Uterus (tissue), 4 donors: ENCODE data around the gene RABAC1. TPM values are rescaled to one million over a fixed set of nuclear protein-coding genes. Genes with fewer than 3 reads are reported as not detected.
"Not testable (repeated sequence)": the region's sequence is repeated elsewhere in the genome, so short reads cannot be mapped to it uniquely, and the experiment has no call there.

ENCODE experiments used
- DNase-seq, 2 donors: peaks; one replicate each; pipeline ENCODE4 v3.0.0-alpha.2; 2019 to 2020
- H3K27ac ChIP-seq, 2 donors: fragments of 200-600 bp; sonication (generic); 1 replicate in 1 of 2; 2 replicates in 1 of 2; pipeline ENCODE4 v1.5.1; 2016 to 2018
- H3K27me3 ChIP-seq, 2 donors: fragments of 200-600 bp; sonication (generic); one replicate each; pipeline ENCODE4 v1.5.1; 2018 to 2019; ENCODE audit warnings: control low read depth in 1 of 2
- H3K36me3 ChIP-seq, 2 donors: fragments of 200-600 bp; sonication (generic); one replicate each; pipeline ENCODE4 v1.5.1; 2019; ENCODE audit warnings: control low read depth in 1 of 2
- H3K4me1 ChIP-seq, 2 donors: fragments of 200-600 bp; sonication (generic); one replicate each; pipeline ENCODE4 v1.5.1; 2018 to 2019; ENCODE audit warnings: control low read depth in 1 of 2
- H3K4me3 ChIP-seq, 2 donors: fragments of 200-600 bp; sonication (generic); 1 replicate in 1 of 2; 2 replicates in 1 of 2; pipeline ENCODE4 v1.5.1; 2018 to 2019; ENCODE audit warnings: mild to moderate bottlenecking in 1 of 2
- H3K9me3 ChIP-seq, 2 donors: fragments of 200-600 bp; sonication (generic); one replicate each; pipeline ENCODE4 v1.5.1; 2019; ENCODE audit warnings: control low read depth in 1 of 2
- CTCF ChIP-seq, 4 experiments: fragments of 200-600 bp in 2 of 4; fragments of 450-650 bp in 2 of 4; sonication (generic) in 2 of 4; IDR thresholded peaks; one replicate each; pipeline ENCODE4 v1.5.1; 2016 to 2019; ENCODE audit warnings: antibody characterized with exemption in 4 of 4, mild to moderate bottlenecking in 2 of 4, moderate library complexity in 1 of 4
- POLR2A ChIP-seq, 2 donors: fragments of 450-650 bp; IDR thresholded peaks; one replicate each; pipeline ENCODE4 v1.6.1; 2016; ENCODE audit warnings: antibody characterized with exemption in 2 of 2, mild to moderate bottlenecking in 1 of 2, moderate library complexity in 1 of 2
- intact Hi-C: fragments of 100-400 bp; cut with DNase I; formaldehyde crosslinking; loops from one replicate; pipeline ENCODE4 v1.15.1; 2023; ENCODE audit warnings: low total_unique reads
- total RNA-seq, 4 donors: library from RNA; depleted of rRNA in 3 of 4; stranded (reverse); fragments of >200 nt in 3 of 4; gene quantifications; one replicate each; pipeline versions ENCODE4 v1.1.0 to v1.2.4, GENCODE V29; 2014 to 2023
- donor health status: DM: yes; HTN: yes; CAD: no.

The RABAC1 gene
- total RNA-seq, 4 donors from 2014 or later, result 83.0 to 223 (median 178) TPM

DNA sequence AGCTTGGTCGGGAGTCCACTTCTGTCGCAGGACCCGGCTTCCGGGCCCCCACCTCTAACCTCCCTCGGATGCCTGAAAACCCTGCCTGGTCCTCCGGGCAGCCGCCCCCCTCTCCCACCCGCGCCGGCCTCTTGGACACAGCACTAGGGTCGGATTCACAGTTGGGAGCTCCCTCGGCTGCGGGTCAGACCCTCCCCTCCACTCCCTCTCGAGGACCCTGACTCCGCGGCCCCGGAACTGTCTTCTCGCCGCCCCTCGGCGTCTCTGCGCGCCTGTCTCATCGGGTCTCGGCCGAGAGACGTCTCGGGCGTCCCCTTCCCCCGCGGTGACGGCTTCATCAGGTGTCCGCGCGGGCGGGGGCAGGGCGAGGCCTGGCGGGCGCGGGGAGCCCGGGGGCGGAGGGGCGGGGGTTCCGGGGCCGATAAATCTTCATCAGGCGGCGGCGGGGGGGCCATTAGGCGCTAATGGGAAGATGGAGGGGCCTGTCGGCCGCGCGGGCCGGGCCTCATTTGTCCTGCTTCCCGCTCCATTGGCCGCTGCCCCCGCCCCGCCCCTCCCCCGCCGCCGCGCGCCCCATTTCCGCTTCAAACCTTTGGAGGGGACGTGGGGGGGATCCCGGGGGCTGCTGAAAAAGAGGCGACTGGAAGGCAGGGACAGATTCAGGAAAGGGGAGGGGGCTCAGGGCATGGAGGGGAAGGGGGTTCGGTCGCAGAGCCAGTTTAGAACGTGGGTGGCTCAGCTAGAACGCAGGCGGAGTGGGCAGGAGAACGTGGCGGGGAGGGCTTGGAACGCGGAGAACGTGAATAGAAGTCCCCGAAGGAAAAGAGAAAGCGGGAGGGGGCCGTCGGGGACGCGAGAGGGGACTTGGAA, 19.0 kb downstream of the RABAC1 start:
- Histone ChIP-seq H3K27ac (no peak overlapping the region), H3K27me3 (peaks cover 6 to 24% of the 10 kb centered on the region in 2 donors), H3K36me3 (no peaks in the 10 kb centered on the region), H3K9me3 (no peaks in the 10 kb centered on the region), H3K4me1 (peaks cover 0 to 13% of the 10 kb centered on the region in 2 donors), H3K4me3 (peak overlapping the region; percentile 24 to 35)
- intact Hi-C loops, result no loop called here
- no peak for TF ChIP-seq POLR2A (IDR thresholded peaks at IDR 0.05)
- TF ChIP-seq CTCF (IDR thresholded peaks at IDR 0.05), result no peak
- DNase-seq, result no peak

DNA sequence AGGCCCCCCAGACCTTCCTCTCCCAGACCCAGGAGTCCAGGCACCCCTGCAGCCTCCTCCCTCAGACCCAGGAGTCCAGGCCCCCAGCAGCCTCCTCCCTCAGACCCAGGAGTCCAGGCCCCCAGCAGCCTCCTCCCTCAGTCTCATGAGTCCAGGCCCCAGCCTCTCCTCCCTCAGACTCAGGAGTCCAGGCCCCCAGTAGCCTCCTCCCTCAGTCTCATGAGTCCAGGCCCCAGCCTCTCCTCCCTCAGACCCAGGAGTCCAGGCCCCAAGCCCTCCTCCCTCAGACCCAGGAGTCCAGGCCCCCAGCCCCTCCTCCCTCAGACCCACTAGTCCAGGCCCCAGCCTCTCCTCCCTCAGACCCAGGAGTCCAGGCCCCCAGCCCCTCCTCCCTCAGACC, 19.9 kb downstream of the RABAC1 start:
- H3K4me3 ChIP-seq, H3K36me3 ChIP-seq, H3K9me3 ChIP-seq, H3K27ac ChIP-seq, intact Hi-C loops, DNase-seq: not testable (repeated sequence)
- peaks cover 0 to 13% of the 10 kb centered on the region in 2 donors for H3K4me1 ChIP-seq
- H3K27me3 ChIP-seq, result peaks cover 7 to 24% of the 10 kb centered on the region in 2 donors

- TF ChIP-seq POLR2A (IDR thresholded peaks at IDR 0.05) (no peak), CTCF (IDR thresholded peaks at IDR 0.05) (no peak)
- Histone ChIP-seq H3K9me3 (no peaks in the 10 kb centered on the region), H3K4me3 (no peak overlapping the region), H3K27me3 (peaks cover 11 to 24% of the 10 kb centered on the region in 2 donors), H3K36me3 (no peaks in the 10 kb centered on the region), H3K27ac (no peak overlapping the region), H3K4me1 (peaks cover 0 to 13% of the 10 kb centered on the region in 2 donors)
- intact Hi-C loops, result no loop called here
- no peak for DNase-seq
Observed at GRCh38 chr19:41937525-41938468, 21.3 kb downstream of the RABAC1 start.

DNA sequence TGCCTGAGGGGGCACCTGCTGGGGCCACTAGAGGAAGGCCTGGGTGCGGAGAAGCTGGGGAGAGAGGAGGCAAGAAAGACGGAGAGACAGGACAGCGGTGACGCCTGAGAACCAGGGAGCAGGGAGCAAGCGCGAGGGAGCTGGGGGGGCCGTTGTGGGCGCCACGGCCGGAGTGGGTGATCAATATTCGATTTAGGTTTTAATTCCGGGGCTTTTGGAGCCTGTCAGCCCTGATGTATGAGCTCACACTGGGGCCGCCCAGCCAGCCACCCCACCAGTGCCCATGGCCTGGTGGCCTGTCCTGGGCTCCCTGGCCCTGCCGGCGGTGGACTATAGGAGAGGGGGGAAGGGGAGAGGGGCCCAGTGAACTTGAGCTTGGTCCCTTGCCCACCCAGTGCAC, 22.2 kb downstream of the RABAC1 start:
- Histone ChIP-seq H3K4me3 (no peak overlapping the region), H3K36me3 (no peaks in the 10 kb centered on the region), H3K9me3 (no peaks in the 10 kb centered on the region), H3K27ac (no peak overlapping the region), H3K4me1 (peaks cover 0 to 13% of the 10 kb centered on the region in 2 donors), H3K27me3 (peaks cover 18 to 22% of the 10 kb centered on the region in 2 donors)
- no peak for TF ChIP-seq POLR2A (IDR thresholded peaks at IDR 0.05)
- no peak for TF ChIP-seq CTCF (IDR thresholded peaks at IDR 0.05)
- DNase-seq, result no peak
- intact Hi-C loops, result no loop called here

DNA sequence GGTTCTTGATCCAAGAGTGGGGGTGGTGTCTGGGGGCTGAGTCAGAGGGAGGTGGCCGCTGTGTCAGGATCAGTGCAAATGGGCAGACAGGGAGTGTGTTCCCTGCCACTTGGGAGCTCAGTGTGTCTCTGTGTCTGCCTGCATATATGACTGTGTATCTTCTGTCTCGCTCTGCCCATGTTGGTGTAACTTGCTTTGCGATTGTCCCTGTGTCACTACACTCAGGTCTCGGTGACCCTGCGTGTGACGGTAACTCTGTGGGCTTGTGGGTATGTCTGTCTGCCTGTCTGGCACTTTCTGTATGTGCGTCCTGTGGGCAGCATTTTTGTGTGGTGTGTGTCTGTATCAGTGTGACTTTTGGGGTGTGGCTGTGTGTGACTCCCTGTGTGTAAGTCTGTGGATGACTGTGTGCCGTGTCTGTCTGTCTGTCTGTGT, 22.7 kb downstream of the RABAC1 start:
- Histone ChIP-seq H3K9me3 (no peaks in the 10 kb centered on the region), H3K27ac (no peak overlapping the region), H3K36me3 (no peaks in the 10 kb centered on the region), H3K4me1 (peaks cover 0 to 13% of the 10 kb centered on the region in 2 donors), H3K4me3 (no peak overlapping the region), H3K27me3 (peaks cover 18 to 24% of the 10 kb centered on the region in 2 donors)
- intact Hi-C loops, result no loop called here
- TF ChIP-seq CTCF (IDR thresholded peaks at IDR 0.05) (no peak), POLR2A (IDR thresholded peaks at IDR 0.05) (no peak)
- DNase-seq, result no peak
